Right lung (tissue), 5 donors: ENCODE data around the gene BLOC1S3. TPM values are rescaled to one million over a fixed set of nuclear protein-coding genes. Genes with fewer than 3 reads are reported as not detected.

Experiments used
- DNase-seq, 2 donors: peaks; one replicate each; pipeline ENCODE4 v3.0.0-alpha.2; 2013
- polyA plus RNA-seq, 5 donors: library from polyadenylated mRNA; unstranded; fragments of 120-200 nt; gene quantifications; one replicate each; pipeline versions ENCODE4 v1.2.1 to v1.2.3, GENCODE V29; 2013; ENCODE audit warnings: inconsistent platforms in 1 of 5, low replicate concordance in 1 of 5; ENCODE audit not compliant: insufficient read length in 5 of 5, insufficient read depth in 1 of 5

Gene BLOC1S3
- polyA plus RNA-seq, 5 donors = 8.3 to 12.7 (median 11.5) TPM

DNA sequence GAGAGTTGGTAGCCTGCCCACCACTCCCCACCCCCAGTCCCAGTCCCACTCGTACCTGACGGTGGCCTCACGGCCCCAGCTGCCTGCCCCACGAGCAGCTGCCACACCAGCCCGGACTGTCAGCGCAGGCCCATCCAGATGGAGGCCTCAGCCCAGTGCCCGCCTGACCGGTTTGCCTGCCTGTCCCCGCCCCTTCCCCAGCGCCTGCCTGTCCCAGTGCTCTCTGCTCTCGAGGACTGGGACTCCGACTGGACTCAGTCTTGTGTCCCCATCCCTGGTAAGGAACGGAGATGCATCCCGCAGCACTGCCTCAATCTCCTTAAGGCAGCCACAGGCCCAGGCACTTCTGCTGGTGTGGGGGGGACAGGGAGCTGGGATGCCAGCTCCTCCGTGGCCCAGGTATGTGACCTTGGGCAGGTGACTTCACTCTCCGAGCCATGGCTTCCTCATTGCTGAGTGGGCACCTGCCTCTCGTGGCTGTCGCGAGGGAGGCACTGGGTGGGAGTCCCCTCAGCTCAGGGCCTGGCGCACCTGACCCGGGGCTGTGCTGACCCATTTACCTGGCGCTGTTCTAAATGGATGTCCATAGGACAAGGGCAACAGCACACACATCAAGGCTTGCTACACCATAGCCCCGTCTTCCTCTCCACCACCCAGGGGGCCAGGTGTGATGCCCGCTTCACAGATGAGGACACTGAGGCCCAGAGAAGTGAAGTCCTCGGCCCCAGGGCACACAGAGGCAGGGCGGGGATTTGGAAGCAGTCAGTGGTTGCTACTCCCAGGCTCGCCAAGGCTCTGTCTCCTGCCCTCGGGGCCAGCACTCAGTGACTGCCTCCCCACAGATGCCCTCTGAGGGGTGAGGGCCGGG, 17.5 kb upstream of the BLOC1S3 start, which contains the start of gene NKPD1:
NKPD1 (minus strand) TSS at position 113 of the 868 bp plus-strand sequence. CDS start 832 bp downstream, outside the sequence.
- no peak for DNase-seq

DNA sequence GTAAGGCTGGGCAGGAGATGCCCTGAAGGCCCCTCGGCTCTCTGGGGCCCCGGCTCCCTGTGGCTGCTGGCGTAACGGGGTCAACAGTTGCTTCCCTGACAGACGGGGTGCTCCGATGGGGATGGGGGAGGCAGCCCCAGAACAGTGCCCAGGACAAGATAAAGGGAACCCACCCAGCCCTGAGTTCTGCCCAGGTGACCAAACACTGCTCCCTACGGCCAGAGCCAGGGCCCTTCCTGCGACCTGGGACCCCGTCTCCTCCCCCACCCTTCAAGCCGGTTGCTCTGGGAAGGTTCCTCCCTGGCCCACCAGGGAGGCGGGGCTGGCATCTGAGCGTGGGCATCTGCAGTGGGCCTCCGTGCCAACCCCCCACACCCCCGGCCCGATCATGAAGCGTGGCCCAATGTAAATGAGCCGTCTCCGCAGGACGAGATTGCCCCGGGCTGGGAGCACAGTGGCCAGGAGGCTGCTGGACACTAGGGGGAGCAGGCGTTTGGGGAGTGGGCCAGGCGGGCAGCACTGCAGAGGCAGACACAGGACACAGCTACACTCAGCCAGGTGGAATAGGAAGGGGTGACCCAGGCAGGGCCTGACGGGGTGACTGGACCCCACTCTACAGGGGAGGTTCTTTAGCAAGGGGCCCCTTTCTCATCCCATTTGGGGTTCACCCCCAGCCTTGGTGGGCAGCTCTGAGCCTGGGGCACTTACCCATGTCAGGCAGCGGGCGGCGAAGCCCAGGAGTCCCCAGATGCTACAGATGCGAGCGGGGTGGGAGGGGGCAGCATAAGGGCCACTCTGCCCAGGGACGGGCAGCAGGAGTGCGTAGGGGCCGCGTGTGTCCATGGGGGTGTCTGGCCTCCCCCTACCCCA, 16.6 kb upstream of the BLOC1S3 start:
- no peak for DNase-seq

DNA sequence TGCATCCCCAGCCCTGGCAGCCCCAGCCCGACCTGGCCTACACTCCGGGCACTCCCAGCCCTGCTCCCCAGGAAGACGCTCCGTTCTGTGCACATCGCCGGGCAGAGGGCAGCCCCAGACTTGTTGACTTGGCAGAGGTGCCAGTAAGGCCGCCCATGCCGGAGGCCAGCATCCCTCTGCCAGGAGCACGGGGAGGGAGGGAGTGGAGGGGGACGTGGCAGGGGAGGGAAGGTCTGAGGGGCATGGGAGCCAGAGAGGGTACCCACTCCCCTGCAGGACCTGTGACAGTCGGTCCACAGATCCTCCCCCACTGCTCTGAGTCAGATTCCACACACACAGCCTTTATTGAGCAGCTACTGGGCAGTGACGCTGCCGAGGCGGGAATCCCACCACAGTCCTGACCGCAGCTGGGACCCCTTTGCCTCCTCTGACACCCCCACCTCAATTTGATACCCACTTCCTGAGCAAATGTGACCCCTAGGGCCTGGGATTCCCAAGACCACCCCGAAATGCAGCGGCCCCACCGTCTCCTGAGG, 15.9 kb upstream of the BLOC1S3 start:
- DNase-seq = no peak

DNA sequence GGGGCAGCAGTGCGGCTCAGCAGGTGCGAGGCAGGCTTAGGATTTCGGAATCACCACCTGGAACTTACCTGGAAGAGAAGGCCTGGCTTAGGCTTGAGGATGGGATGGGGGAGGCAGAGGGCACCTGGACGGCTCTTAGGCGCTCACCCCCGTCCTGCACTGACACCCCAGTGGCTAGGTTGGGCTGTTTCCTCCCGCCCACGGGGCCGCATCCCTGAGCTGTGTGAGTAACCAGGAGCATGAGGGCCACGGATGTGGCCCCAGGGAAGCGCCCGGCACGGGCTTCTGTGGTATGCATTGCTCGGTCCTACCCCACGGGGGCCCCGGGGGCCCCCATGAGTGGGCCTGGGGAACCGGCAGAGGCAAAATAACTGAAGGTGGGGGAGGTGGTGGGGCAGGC, 15.4 kb upstream of the BLOC1S3 start:
- DNase-seq = no peak

DNA sequence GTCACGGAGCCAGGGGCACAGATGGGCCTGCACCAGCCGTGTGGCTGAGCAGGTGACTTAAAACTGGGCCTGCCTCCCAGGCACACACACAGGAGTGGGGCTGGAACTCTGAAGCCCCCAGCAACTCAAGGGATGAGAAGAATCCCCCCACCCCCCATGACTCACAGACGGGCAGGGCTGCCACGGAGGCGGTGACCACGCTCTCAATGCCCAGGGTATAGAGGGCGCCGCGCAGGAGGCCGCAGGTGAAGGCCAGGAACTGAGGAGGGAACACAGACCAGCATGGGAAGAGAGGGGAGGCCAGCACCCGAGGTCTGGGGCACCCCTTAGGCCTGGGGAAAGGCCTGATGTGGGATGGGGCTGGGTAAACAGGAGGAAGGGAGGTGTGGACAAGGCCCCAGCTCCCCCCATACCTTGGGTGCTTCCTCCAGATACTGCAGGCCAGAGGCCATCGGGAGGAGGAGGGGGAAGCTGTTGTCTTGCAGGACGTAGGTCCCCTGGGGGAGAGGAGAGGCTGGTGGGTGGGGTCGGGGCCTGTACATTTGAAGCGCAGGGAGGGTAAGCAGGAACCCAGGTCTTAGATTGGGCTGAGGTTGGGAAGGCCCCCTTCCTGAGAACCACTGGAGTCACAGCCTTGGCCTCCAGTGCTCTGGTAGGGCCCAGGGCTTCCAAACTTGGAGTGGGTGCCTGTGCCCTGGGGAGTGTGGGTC, 14.7 kb upstream of the BLOC1S3 start:
- no peak for DNase-seq

DNA sequence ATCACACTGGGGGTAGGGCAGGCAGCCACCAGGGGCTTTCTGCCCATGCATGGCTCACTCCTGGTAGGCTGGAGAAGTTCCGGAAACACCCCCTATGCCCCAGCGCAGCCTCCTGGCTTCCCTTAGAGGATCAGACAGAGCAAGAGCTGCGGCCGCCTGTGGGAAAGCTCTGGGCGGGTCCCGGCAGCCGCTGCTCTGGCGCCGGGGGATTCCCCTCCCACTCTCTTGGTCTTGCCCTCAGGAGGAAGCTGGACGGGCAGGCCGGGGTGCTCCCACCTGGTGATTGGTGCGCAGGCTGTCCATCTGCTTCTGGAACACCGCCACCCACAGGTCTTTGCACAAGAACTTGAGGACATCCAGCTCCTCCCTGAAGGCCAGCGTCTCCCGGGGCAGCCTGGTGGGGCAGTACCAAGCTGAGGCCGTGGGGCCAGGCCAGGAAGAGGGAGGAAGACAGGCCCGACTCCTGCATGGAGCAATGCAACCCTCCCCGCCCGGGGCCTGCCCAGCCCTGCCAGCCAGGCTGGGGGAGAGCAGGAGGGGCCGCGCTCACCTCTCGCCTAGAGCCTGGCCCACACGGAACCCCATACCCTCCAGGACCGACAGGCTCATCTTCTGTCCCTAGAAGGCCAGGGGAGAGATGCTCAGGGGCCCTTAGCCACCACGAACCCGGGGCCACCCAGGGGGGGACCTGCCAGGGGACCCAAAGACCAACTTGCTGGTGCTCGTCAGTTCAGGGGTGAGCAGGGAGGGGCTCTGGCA, 13.8 kb upstream of the BLOC1S3 start:
- no peak for DNase-seq

DNA sequence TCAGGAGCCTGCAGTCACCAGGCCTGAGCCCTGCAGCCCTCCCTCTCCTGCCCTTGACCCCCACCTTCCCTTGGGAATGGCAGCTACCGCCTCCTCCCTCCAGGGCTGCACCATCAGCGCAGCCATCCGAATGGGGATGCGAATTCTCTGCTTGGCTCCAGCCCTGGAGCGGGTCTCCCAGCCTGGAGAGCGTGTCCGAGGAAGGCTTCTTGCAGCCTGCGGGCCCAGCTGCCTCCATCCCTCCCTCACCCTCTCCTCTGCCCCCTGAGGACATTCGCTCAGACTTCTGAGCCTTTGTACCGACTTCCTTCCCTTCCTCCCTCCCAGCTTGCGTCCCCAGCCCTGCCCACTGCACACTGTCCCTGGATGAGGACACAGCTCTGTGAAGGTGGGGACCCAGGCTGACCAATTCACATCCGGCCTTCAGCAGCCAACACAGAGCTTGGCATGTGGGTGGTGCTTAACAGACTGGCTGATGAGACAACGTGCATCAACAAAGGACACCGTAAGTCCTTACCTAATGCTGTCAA, 11.8 kb upstream of the BLOC1S3 start:
- no peak for DNase-seq

DNA sequence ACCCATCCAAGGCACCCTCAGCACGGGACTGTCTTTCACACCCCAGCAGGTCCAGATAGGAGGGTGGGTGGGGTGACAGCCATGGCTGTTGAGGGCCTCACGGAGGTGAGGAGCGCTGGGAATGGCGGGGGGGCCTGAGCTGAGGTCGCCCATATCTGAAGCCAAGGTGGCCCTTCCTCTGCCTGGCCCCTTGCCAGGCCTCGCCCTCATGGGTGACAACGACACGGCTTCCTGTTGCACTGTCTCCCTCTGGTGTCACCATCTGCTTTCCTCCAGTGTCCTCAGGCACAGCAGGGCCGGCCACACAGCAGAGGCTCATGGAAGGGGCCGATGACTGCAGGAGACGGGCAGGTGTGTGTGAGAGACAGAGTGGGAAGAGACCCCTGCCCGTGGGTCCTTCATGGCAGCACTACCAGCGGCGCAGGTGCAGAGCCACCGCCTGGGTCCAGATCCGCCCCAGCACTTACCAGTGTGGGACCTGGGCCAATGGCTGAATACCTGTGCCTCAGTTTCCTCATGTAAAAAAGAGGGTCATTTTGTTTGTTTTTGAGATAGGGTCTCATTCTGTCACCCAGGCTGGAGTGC, 9.7 kb upstream of the BLOC1S3 start:
- DNase-seq = no peak

DNA sequence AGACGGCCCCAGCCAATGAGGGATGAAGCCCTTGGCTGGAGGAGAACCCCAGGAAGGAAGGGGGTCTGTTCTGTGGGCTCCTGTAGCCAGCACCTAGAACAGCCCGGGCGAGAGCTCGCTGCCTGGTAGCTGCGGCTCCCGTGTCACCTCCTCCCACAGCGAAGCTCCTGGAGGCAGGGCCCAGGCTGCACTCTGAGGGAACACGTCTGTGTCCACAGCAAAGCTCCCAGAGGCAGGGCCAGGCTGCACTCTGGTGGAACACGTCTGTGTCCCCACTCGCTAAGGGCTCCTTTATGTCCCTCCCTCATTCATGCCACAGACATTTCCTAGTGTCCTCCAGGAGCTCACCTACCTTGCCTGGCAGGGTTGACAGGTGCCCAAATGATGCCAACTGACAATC, 9.0 kb upstream of the BLOC1S3 start:
- no peak for DNase-seq

DNA sequence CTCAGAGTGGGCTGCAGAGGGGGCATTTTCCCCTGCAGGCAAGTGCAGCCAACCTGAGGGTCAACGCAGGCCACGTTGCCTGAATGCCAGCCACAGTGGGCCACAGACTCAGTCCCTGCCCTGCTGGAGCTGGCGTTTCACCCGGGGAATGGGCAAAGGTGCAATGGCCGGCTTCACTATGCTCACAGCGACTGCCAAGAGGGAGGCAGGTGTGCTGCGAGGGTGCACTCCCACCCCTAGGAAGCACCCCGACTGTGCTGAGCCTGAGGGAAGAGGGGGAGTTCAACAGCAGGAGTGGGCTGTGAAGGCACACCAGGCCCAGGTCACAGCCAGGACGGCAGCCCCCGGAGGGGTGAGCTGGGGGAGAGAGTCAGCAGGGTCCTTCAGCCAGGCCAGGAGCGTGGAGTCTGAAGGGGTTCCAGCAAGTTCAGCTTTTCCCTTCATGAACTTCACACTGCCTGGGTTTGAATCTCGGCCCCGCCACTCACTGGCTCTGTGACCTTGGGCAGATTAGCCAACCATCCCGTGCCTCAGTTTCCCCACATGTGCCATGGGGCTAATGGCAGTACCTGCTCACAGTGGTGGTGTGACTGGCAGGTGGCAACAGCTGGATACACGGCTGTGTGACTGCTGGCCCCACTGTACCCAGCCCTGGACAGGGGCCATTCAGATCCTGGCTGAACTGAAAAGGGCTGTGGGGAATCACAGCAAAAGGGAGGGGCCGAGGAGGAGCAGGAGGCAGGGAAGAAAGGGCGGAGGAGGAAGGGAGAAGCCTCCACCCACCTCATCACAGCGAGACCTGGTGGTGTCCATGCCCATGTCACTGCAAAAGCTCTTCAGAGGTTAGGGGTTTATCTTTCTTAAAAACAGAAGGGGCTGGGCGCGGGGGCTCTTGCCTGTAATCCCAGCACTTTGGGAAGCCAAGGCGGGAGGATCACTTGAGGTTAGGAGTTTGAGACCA, 8.2 kb upstream of the BLOC1S3 start:
- no peak for DNase-seq

DNA sequence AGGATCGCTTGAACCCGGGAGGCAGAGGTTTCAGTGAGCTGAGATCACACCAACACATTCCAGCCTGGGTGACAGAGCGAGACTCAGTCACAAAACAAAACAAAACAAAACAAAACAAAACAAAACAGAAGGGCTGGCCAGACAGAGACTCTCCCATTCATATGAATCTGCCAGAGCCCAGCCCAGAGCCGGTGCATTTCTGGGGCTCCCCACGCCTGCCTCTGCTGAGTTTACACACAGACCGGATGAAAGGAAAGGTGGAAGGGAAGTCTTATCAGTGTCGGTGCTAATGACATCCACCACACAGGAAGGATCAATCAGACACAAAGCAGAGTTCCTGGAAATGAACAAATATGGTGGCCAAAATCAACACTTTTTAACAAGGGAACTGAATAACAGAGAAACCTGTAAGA, 7.4 kb upstream of the BLOC1S3 start:
- no peak for DNase-seq

DNA sequence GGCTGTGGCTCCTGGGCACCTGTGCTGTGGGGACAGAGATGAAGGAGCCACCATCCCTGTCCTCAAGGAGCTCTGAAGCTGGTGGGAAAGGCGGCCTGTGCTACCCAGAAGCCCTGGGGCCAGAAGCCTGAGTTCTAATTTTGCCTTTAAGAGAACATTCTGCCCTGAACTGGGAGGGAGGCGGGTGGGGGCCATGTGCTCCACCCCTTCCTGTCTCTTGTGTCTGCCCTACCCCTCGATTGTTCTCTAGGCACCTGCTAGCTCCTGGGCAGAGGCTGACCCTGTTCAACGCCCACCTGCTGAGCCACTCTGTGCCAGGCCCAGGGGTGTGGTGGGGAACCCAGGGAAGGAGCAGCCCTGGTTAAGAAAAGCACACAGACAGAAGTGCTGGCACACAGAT, 6.4 kb upstream of the BLOC1S3 start:
- no peak for DNase-seq

DNA sequence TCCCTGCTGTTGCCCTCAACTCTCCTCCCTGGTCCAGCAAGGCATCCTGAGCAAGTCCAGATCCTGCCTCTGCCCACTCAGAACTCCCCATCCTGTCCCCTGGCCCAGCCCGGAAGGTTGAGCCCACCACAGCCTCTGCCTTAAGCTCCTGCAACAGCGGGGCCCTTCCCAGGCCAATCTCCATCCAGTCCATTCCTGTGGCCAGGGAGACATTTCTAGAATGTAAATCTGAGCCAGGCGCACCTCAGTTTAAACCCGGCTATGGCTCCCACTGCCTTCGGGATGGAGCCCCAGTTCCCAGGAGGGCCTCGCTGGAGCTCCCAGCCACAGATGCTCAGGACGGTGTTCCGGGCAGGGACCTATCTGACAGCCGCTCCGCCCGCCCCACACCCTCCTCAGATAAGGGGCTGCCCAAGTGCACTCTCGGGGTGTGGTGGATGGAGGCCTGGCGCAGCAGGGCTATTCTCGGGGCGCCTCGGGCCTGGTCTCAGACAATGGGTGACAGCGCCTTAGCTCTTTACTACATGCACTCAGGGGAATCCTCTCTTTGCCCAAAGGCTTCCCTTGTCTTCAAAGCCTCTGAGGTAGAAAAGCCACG, 5.9 kb upstream of the BLOC1S3 start:
- DNase-seq = no peak

DNA sequence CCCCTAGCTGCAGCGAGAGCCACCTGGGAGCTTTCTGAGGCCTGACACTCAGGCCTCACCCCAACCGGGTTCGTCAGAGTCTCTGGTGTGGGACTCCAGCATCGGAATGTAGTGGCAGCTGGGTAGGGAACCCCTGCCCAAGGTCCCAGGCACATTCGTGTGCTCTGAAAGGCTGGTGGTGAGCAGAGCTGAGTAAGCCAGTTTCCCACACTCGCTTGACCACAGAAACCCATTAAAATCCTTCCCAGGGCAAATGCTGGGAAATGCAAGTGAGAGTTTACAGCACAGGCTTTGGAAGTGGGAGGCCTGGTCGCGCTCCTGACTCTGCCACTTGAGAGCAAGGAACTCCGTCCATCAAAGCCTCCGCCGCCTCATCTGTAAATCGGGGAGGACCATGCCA, 4.8 kb upstream of the BLOC1S3 start:
- no peak for DNase-seq

DNA sequence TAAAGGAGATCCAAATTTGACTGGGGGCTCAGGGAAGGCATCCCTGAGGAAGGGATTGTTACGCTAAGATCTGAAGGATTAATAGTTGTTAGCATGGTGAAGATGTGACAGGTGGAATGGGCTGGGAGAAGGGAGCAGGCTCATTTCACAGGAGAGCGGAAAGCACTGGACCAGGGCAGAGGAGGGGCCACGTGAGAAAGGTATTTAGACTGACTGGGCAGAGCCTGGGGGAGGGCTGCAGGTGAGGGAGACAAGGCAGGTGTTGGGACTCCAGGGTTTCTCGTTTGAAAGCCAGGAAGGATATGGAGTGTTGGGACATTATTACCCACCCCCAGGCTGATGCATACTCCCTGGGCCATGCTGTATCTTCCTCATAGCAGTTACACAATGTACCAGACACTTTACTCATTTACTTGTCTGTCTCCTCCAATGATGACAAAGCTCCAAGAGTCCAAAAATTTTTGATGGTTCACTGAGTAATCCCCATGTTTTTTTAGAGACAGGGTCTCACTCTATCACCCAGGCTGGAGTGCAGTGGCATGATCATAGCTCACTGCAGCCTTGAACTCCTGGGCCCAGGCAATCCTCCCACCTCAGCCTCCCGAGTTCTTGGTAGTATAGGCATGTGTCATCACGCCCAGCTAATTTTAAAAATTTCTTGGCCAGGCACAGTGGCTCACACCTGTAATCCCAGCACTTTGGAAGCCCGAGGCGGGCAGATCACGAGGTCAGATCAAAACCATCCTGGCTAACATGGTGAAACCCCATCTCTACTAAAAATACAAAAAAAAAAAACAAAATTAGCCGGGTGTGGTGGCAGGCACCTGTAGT, 2.9 kb upstream of the BLOC1S3 start:
- DNase-seq = no peak

DNA sequence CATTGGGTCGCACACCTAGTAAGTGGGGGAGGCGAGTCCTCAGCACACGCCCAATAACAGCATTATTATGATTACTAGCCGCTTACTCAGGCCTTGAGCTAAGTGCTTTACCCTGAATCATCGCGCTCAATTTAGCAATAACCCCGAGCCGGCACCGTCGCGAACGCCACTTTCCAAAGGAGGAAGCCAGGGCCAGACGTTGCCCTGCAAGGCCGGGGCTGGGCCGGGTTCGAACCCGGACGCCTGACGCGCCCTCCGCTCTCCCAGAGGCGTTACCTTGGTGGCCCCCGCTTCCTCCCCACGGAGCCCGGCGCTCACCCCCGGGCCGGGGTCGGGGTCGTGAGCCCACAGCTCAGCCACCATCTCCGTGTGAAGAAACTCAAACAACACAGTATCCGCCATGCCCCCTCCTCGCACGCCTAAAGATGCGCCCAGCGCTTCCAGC, 745 bp upstream of the BLOC1S3 start, which contains the start of gene TRAPPC6A:
TRAPPC6A (minus strand) TSS at position 421 of the 445 bp plus-strand sequence; CDS start at position 402, 19 bp downstream.
- DNase-seq = no peak

DNA sequence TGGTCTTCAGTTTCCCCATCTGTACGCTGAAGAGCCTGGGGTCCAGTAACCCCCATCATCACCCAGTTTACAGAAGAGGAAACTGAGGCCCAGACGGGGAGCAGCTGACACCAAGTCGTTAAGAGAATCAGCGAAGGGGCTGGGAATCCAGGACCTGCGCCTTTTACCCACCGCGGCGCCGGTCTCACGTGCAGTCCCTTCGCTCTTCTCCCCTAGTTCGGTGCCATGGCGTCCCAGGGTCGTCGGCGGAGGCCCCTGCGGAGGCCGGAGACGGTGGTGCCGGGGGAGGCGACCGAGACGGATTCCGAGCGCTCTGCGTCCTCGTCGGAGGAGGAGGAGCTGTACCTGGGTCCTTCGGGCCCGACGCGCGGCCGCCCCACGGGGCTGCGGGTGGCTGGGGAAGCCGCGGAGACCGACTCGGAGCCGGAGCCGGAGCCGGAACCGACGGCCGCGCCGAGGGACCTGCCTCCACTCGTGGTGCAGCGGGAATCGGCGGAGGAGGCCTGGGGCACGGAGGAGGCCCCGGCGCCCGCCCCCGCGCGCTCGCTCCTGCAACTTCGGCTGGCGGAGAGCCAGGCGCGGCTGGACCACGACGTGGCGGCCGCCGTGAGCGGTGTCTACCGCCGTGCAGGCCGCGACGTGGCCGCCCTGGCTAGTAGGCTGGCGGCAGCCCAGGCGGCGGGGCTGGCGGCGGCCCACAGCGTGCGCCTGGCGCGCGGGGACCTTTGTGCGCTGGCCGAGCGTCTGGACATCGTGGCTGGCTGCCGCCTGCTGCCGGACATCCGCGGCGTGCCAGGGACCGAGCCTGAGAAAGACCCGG, 698 bp downstream of the BLOC1S3 start:
- DNase-seq = no peak
